Endothelial cell of umbilical vein (primary cell): Measurements from ENCODE around the gene ZNF625. TPM values are rescaled to one million over a fixed set of nuclear protein-coding genes. Genes with fewer than 3 reads are reported as not detected.

ENCODE experiments used
- BruUV-seq: library from RNA; stranded (reverse); fragments of 400-500 nt; replicated peaks from 2 replicates; lab custom pipeline; 2021; lab: Mats Ljungman, UMichigan
- CTCF ChIA-PET: fragments of 300-600, 350-600 bp; sonication (Branson Sonifier 250); formaldehyde crosslinking; loops from one replicate; lab custom pipeline; 2021; ENCODE audit warnings: antibody characterized with exemption, inconsistent platforms; lab: Charles Lee
- POLR2A ChIA-PET: fragments of 300-600, 350-600 bp; sonication (Branson Sonifier 250); formaldehyde crosslinking; loops from one replicate; lab custom pipeline; 2021; ENCODE audit warnings: antibody characterized with exemption, inconsistent platforms; lab: Charles Lee
- DNase-seq: peaks from one replicate; pipeline ENCODE4 v3.0.0-alpha.2; 2011; ENCODE audit warnings: low read depth, low spot score
- FAIRE-seq: peaks from 2 replicates; lab custom pipeline; 2011; peaks lifted over from hg19 to GRCh38; lab: Jason Lieb, UNC
- H2AFZ ChIP-seq: 2 replicates; pipeline ENCODE4 v1.6.0; 2012; ENCODE audit warnings: low read depth, low read length, control low read depth, inconsistent platforms
- H3K27ac ChIP-seq: 2 replicates; pipeline ENCODE4 v1.5.1; 2011; ENCODE audit warnings: low read depth, mild to moderate bottlenecking, control low read depth, low read length, moderate library complexity; ENCODE audit not compliant: insufficient read depth
- H3K27me3 ChIP-seq, 2 experiments: 2 replicates each; pipeline versions ENCODE4 v1.6.0 to v1.6.1; 2011; ENCODE audit warnings: low read length in 2 of 2, mixed read lengths in 1 of 2; ENCODE audit not compliant: control insufficient read depth in 2 of 2, insufficient read depth in 2 of 2
- H3K36me3 ChIP-seq, 2 experiments: 2 replicates in 1 of 2; 3 replicates in 1 of 2; pipeline ENCODE4 v1.5.1; 2011; ENCODE audit warnings: low read length in 2 of 2, mild to moderate bottlenecking in 1 of 2, moderate library complexity in 1 of 2; ENCODE audit not compliant: control insufficient read depth in 2 of 2, insufficient read depth in 2 of 2; ENCODE audit errors: extremely low read depth in 1 of 2
- H3K4me1 ChIP-seq: 3 replicates; pipeline ENCODE4 v1.5.1; 2011; ENCODE audit warnings: mild to moderate bottlenecking, low read length; ENCODE audit not compliant: control insufficient read depth, insufficient read depth; ENCODE audit errors: extremely low read depth
- H3K4me2 ChIP-seq: 2 replicates; pipeline ENCODE4 v1.6.1; 2011; ENCODE audit warnings: low read length, control low read depth, mixed read lengths; ENCODE audit not compliant: insufficient read depth
- H3K4me3 ChIP-seq, 3 experiments: fragments of 200-600 bp in 1 of 3; sonication (generic), shearing (Covaris generic) in 1 of 3; replicated peaks in 1 of 3; 2 replicates each; pipeline ENCODE4 v1.5.1; 2011 to 2016; ENCODE audit warnings: control low read depth in 3 of 3, low read length in 3 of 3, mild to moderate bottlenecking in 2 of 3, inconsistent platforms in 1 of 3, low read depth in 1 of 3, moderate library complexity in 1 of 3; ENCODE audit not compliant: insufficient read depth in 1 of 3
- H3K79me2 ChIP-seq: 2 replicates; pipeline ENCODE4 v1.6.0; 2012; ENCODE audit warnings: low read length, inconsistent platforms; ENCODE audit not compliant: control insufficient read depth, insufficient read depth
- H3K9ac ChIP-seq: replicated peaks from 2 replicates; pipeline ENCODE3; 2011; ENCODE audit warnings: low read length, control low read depth; ENCODE audit not compliant: insufficient read depth; ENCODE audit errors: extremely low read depth
- H3K9me1 ChIP-seq: replicated peaks from 3 replicates; pipeline ENCODE4 v1.6.0; 2011; ENCODE audit warnings: mild to moderate bottlenecking, low read length; ENCODE audit not compliant: control insufficient read depth, insufficient read depth; ENCODE audit errors: extremely low read depth
- H3K9me3 ChIP-seq: replicated peaks from 2 replicates; pipeline ENCODE4 v1.5.1; 2012; ENCODE audit warnings: low read length, inconsistent platforms; ENCODE audit not compliant: control insufficient read depth, insufficient read depth
- H4K20me1 ChIP-seq: replicated peaks from 2 replicates; pipeline ENCODE3; 2011; ENCODE audit warnings: mild to moderate bottlenecking, low read length; ENCODE audit not compliant: control insufficient read depth, insufficient read depth; ENCODE audit errors: extremely low read depth
- EZH2 ChIP-seq: IDR thresholded peaks from 2 replicates; pipeline ENCODE4 v1.6.1; 2012; ENCODE audit warnings: borderline replicate concordance, low read depth, mild to moderate bottlenecking, moderate library complexity, low read length, inconsistent platforms; ENCODE audit not compliant: severe bottlenecking
- FOS ChIP-seq: IDR thresholded peaks from 2 replicates; pipeline ENCODE4 v1.6.1; 2011; ENCODE audit warnings: mild to moderate bottlenecking, low read length, moderate library complexity, borderline replicate concordance; ENCODE audit not compliant: insufficient read depth
- MYC ChIP-seq: IDR thresholded peaks from one replicate; pipeline ENCODE4 v1.6.1; 2011; ENCODE audit warnings: mild to moderate bottlenecking, low read depth, low read length
- dilution Hi-C: fragments of 300-500 bp; cut with MboI; formaldehyde crosslinking; loops from one replicate; pipeline ENCODE4 v1.15.0; 2019; ENCODE audit warnings: low sequenced_read_pairs; ENCODE audit not compliant: extremely low pct_ligation_motif_present
- intact Hi-C: fragments of 100-400 bp; cut with micrococcal nuclease; formaldehyde crosslinking; loops from one replicate; pipeline ENCODE4 v1.10.0; 2022
- polyA plus RNA-seq, 4 experiments: library from polyadenylated mRNA; depleted of rRNA in 3 of 4; stranded (reverse) in 3 of 4; unstranded in 1 of 4; fragments of >200 nt; gene quantifications; 2 replicates each; pipeline versions ENCODE4 v1.2.1 to v1.2.3, GENCODE V29; 2011 to 2012; ENCODE audit warnings: missing spikeins in 1 of 4
- total RNA-seq: library from RNA; stranded (reverse); gene quantifications from 2 replicates; pipeline ENCODE4 v1.2.3, GENCODE V29; 2021
- TF ChIP-seq, protein P1 (sequence below), 2 donors: IDR thresholded peaks; 1 replicate in 1 of 2; 2 replicates in 1 of 2; pipeline ENCODE4 v1.5.1; 2011; ENCODE audit warnings: low read length in 2 of 2, mild to moderate bottlenecking in 2 of 2, moderate library complexity in 2 of 2, control low read depth in 1 of 2, inconsistent platforms in 1 of 2, low read depth in 1 of 2; ENCODE audit not compliant: insufficient read depth in 1 of 2; ENCODE audit errors: extremely low read depth in 1 of 2

The ZNF625 gene
- total and polyA plus RNA-seq, 2 donors (not counting 3 experiments of a cell fraction or from before 2014, with no cell fraction given) = 0.90 to 6.7 TPM

- H4K20me1 ChIP-seq = no peaks in the 10 kb centered on the region
- ChIA-PET POLR2A (interaction anchor here (0.6 kb wide), 1 partner anchor 333 kb away, joined by 3 read pairs; no protein-coding TSS in a partner anchor), CTCF (no interaction called here)
- H3K4me3 ChIP-seq = no peak overlapping the region
- intact Hi-C loops = loop anchor here (5.0 kb wide), 1 partner anchor 507 kb away; the partner anchor contains the start of genes MAN2B1 and WDR83
- no peak overlapping the region for H3K9ac ChIP-seq
- H3K27ac ChIP-seq = no peak overlapping the region
- BruUV-seq = no TSS peak
- FAIRE-seq (no peak), DNase-seq (no peak)
- H3K36me3 ChIP-seq = no peaks in the 10 kb centered on the region
- no peaks in the 10 kb centered on the region for H3K9me1 ChIP-seq
- no peaks in the 10 kb centered on the region for H3K27me3 ChIP-seq
- peaks cover 19% of the 10 kb centered on the region for H3K4me1 ChIP-seq
- H3K9me3 ChIP-seq = no peaks in the 10 kb centered on the region
- TF ChIP-seq, protein P1, sequence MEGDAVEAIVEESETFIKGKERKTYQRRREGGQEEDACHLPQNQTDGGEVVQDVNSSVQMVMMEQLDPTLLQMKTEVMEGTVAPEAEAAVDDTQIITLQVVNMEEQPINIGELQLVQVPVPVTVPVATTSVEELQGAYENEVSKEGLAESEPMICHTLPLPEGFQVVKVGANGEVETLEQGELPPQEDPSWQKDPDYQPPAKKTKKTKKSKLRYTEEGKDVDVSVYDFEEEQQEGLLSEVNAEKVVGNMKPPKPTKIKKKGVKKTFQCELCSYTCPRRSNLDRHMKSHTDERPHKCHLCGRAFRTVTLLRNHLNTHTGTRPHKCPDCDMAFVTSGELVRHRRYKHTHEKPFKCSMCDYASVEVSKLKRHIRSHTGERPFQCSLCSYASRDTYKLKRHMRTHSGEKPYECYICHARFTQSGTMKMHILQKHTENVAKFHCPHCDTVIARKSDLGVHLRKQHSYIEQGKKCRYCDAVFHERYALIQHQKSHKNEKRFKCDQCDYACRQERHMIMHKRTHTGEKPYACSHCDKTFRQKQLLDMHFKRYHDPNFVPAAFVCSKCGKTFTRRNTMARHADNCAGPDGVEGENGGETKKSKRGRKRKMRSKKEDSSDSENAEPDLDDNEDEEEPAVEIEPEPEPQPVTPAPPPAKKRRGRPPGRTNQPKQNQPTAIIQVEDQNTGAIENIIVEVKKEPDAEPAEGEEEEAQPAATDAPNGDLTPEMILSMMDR (IDR thresholded peaks at IDR 0.05; ENCODE audit: extremely low read depth in 1 of 2, insufficient read depth in 1 of 2, low read depth in 1 of 2, low read length in 2 of 2) = no peak
- no peak for TF ChIP-seq MYC
- no peak for TF ChIP-seq EZH2
- no peak overlapping the region for H2AFZ ChIP-seq
- dilution Hi-C loops = no loop called here
- H3K4me2 ChIP-seq = no peak overlapping the region
- H3K79me2 ChIP-seq = peaks cover 6% of the 10 kb centered on the region
These were observed 3.4 kb upstream of the ZNF625 start for GRCh38 chr19:12159773-12160414.

GRCh38 chr19:12155324-12155860, 1.1 kb downstream of the ZNF625 start:
- Histone ChIP-seq H3K27ac (no peak overlapping the region), H3K9me3 (no peaks in the 10 kb centered on the region), H3K36me3 (peaks cover 0 to 3% of the 10 kb centered on the region in 2 experiments), H3K4me3 (peak overlapping the region; percentile 80 to 97 (median 87)), H3K9me1 (no peaks in the 10 kb centered on the region), H4K20me1 (no peaks in the 10 kb centered on the region), H3K4me1 (peaks cover 10% of the 10 kb centered on the region), H2AFZ (peak overlapping the region; percentile 46), H3K9ac (peak overlapping the region; percentile 56), H3K79me2 (peaks cover 9% of the 10 kb centered on the region), H3K27me3 (no peaks in the 10 kb centered on the region), H3K4me2 (peak overlapping the region; percentile 73)
- CTCF ChIA-PET = no interaction called here
- POLR2A ChIA-PET = no interaction called here
- BruUV-seq = no TSS peak
- FAIRE-seq = no peak
- intact Hi-C loops = no loop called here
- dilution Hi-C loops = no loop called here
- peak; percentile 9 for DNase-seq
- TF ChIP-seq, protein P1 (IDR thresholded peaks at IDR 0.05; ENCODE audit: extremely low read depth in 1 of 2, insufficient read depth in 1 of 2, low read depth in 1 of 2, low read length in 2 of 2) = no peak
- TF ChIP-seq FOS = no peak
